Measurements from ENCODE around the gene TLN1. TPM values are rescaled to one million over a fixed set of nuclear protein-coding genes. Genes with fewer than 3 reads are reported as not detected.

Gene TLN1
- total and polyA plus RNA-seq, 10 of the 15 experiments (the other 5 are each of a cell fraction or from before 2014, with no cell fraction given) = 11.6 to 305 (median 71.9) TPM

DNA sequence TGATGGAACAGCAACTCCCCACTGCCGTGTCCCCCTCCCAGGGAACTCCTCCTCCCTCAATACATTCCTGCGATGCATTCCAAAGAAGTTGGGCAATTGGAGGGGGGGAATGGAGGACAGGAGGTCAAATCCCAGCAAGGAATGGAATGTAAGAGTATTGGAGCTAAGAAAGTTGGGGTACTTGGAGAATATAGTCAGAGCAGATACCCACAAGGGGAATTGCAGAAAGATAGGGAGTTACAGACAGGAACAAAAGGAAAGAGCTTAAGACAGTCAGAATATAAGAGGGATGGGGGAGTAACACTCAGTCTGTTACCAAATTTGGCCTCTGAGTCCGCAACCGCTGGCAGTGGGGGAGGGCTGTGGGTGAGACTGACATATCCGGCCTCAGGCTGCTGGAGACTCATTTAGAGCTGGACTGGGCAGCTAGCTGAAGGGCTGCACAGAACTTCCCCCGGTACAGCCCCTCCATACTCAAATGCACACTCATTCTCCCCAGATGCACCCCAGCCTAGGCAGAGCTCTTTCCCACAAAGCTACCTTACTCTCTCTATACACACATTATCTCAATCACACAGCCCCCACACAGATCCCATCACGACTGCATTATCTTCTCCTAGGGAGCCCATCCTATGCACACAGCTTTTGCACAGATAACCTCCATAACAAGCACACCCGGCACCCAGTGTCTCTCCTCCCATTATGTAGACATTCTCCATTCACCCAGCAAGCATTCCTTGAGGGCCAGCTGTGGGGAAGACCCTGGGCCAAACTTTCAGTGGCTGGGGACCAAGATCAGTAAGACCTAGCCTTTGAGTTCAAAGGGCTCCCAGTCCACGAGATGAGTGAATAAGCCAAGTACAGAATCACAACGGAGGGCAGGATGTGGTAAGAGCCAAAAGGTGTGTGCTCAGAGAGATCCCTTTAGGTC lies 3.7 kb downstream of the TLN1 start (continued):
- TF ChIP-seq NFXL1 (IDR thresholded peaks at IDR 0.05; ENCODE audit: borderline replicate concordance) = no peak
- no peak for TF ChIP-seq SIN3A (IDR thresholded peaks at IDR 0.05; ENCODE audit: low read depth, low read length)
- TF ChIP-seq, protein P1, sequence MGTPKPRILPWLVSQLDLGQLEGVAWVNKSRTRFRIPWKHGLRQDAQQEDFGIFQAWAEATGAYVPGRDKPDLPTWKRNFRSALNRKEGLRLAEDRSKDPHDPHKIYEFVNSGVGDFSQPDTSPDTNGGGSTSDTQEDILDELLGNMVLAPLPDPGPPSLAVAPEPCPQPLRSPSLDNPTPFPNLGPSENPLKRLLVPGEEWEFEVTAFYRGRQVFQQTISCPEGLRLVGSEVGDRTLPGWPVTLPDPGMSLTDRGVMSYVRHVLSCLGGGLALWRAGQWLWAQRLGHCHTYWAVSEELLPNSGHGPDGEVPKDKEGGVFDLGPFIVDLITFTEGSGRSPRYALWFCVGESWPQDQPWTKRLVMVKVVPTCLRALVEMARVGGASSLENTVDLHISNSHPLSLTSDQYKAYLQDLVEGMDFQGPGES (IDR thresholded peaks at IDR 0.05) = no peak
- TF ChIP-seq TCF3 (IDR thresholded peaks at IDR 0.05; ENCODE audit: borderline replicate concordance, insufficient read depth, low read depth, low read length) = no peak
- no peak for TF ChIP-seq KDM1A (IDR thresholded peaks at IDR 0.05; ENCODE audit: borderline replicate concordance)
- peak; percentile 56 for TF ChIP-seq IKZF1 (conservative IDR thresholded peaks at IDR 0.05)
- no peak for TF ChIP-seq LARP7 (IDR thresholded peaks at IDR 0.05)
- no peak for TF ChIP-seq NR2C2 (IDR thresholded peaks at IDR 0.05; ENCODE audit: borderline replicate concordance, control insufficient read depth, insufficient read length, low read depth)
- TF ChIP-seq, protein P2, sequence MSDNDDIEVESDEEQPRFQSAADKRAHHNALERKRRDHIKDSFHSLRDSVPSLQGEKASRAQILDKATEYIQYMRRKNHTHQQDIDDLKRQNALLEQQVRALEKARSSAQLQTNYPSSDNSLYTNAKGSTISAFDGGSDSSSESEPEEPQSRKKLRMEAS (IDR thresholded peaks at IDR 0.05; ENCODE audit: low read depth, low read length) = peak; percentile 26; the same call in 1 of the 2 replicates
- TF ChIP-seq PML (IDR thresholded peaks at IDR 0.05; ENCODE audit: low read length) = no peak
- no peak for TF ChIP-seq NFYA (IDR thresholded peaks at IDR 0.05; ENCODE audit: borderline replicate concordance, low read depth, low read length)
- TF ChIP-seq, protein P3, sequence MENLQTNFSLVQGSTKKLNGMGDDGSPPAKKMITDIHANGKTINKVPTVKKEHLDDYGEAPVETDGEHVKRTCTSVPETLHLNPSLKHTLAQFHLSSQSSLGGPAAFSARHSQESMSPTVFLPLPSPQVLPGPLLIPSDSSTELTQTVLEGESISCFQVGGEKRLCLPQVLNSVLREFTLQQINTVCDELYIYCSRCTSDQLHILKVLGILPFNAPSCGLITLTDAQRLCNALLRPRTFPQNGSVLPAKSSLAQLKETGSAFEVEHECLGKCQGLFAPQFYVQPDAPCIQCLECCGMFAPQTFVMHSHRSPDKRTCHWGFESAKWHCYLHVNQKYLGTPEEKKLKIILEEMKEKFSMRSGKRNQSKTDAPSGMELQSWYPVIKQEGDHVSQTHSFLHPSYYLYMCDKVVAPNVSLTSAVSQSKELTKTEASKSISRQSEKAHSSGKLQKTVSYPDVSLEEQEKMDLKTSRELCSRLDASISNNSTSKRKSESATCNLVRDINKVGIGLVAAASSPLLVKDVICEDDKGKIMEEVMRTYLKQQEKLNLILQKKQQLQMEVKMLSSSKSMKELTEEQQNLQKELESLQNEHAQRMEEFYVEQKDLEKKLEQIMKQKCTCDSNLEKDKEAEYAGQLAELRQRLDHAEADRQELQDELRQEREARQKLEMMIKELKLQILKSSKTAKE (IDR thresholded peaks at IDR 0.05; ENCODE audit: low read depth, poor library complexity, severe bottlenecking) = no peak
- no peak for TF ChIP-seq RUNX3 (IDR thresholded peaks at IDR 0.05; ENCODE audit: low read length)
- TF ChIP-seq, protein P4, sequence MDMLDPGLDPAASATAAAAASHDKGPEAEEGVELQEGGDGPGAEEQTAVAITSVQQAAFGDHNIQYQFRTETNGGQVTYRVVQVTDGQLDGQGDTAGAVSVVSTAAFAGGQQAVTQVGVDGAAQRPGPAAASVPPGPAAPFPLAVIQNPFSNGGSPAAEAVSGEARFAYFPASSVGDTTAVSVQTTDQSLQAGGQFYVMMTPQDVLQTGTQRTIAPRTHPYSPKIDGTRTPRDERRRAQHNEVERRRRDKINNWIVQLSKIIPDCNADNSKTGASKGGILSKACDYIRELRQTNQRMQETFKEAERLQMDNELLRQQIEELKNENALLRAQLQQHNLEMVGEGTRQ (IDR thresholded peaks at IDR 0.05; ENCODE audit: borderline replicate concordance, low read depth, low read length) = no peak
- TF ChIP-seq, protein P5, sequence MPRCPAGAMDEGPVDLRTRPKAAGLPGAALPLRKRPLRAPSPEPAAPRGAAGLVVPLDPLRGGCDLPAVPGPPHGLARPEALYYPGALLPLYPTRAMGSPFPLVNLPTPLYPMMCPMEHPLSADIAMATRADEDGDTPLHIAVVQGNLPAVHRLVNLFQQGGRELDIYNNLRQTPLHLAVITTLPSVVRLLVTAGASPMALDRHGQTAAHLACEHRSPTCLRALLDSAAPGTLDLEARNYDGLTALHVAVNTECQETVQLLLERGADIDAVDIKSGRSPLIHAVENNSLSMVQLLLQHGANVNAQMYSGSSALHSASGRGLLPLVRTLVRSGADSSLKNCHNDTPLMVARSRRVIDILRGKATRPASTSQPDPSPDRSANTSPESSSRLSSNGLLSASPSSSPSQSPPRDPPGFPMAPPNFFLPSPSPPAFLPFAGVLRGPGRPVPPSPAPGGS (IDR thresholded peaks at IDR 0.05; ENCODE audit: borderline replicate concordance, insufficient read depth, low read depth, low read length, poor library complexity, severe bottlenecking) = peak; percentile 50
- TF ChIP-seq, protein P6, sequence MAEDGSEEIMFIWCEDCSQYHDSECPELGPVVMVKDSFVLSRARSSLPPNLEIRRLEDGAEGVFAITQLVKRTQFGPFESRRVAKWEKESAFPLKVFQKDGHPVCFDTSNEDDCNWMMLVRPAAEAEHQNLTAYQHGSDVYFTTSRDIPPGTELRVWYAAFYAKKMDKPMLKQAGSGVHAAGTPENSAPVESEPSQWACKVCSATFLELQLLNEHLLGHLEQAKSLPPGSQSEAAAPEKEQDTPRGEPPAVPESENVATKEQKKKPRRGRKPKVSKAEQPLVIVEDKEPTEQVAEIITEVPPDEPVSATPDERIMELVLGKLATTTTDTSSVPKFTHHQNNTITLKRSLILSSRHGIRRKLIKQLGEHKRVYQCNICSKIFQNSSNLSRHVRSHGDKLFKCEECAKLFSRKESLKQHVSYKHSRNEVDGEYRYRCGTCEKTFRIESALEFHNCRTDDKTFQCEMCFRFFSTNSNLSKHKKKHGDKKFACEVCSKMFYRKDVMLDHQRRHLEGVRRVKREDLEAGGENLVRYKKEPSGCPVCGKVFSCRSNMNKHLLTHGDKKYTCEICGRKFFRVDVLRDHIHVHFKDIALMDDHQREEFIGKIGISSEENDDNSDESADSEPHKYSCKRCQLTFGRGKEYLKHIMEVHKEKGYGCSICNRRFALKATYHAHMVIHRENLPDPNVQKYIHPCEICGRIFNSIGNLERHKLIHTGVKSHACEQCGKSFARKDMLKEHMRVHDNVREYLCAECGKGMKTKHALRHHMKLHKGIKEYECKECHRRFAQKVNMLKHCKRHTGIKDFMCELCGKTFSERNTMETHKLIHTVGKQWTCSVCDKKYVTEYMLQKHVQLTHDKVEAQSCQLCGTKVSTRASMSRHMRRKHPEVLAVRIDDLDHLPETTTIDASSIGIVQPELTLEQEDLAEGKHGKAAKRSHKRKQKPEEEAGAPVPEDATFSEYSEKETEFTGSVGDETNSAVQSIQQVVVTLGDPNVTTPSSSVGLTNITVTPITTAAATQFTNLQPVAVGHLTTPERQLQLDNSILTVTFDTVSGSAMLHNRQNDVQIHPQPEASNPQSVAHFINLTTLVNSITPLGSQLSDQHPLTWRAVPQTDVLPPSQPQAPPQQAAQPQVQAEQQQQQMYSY (CRISPR knock-in tag; IDR thresholded peaks at IDR 0.05) = no peak
- TF ChIP-seq BACH1 (IDR thresholded peaks at IDR 0.05; ENCODE audit: borderline replicate concordance) = 0 out of 2 replicates have a peak, but pooled peaks have one; percentile 23
